Measurements from ENCODE around the gene SPAG17. TPM values are rescaled to one million over a fixed set of nuclear protein-coding genes. Genes with fewer than 3 reads are reported as not detected.
A peak's percentile ranks its signal among the peaks of the same experiment; 100 is the strongest.

The SPAG17 gene
- total RNA-seq, 1 experiment from 2014 or later = 0.45 TPM

DNA sequence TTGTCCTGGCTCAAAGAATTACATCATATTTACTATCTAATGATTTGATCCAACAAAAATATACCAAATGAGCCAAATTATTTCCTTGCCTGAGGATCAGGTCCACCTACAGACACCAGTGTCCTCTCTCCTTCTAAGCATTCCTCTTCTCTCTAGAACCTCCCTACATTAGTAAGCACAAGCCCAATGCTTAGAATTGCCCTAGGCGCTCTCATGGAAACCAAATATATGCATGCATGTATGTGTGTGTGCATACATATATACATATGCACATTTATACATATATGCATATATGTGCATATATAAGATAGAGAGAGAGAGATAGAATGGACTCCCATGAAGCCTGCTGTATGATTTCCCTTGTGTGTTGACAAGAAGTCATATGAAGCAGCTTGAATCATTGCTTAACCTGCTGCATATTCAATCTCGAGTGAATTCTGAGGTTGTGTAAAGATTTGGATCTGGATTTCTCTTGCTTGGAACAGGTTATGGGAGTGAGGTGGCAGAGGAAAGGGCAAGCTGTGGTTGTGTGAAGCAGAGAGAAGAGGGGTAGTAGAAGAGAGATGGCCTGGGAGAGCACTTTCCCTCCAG lies 66.1 kb downstream of the SPAG17 start:
- no peak for DNase-seq (ENCODE audit: low spot score)

GRCh38 chr1:118118469-118118868 lies 66.6 kb downstream of the SPAG17 start:
- no peak for DNase-seq (ENCODE audit: low spot score)

GRCh38 chr1:118117521-118117920 lies 67.5 kb downstream of the SPAG17 start:
- no peak for DNase-seq (ENCODE audit: low spot score)

DNA sequence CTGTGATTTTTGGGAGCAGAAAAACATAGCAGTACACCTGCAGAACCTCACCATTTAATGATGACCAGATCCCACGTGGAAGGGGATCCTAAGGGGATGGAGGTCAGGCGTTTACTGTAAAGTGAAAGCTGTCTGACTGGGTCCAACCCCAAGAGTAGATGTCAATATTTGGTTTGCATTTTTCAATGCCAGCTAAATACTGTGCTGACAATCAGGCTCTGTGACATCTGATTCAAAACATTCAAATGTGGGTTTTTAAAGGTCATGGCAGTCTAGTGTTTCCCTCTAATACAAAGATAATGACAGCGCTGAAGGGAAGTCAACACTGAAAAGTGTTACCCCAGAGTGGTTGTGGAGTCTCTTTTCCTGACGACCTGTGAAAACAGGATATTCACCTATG lies 68.1 kb downstream of the SPAG17 start:
- DNase-seq (ENCODE audit: low spot score) = no peak

DNA sequence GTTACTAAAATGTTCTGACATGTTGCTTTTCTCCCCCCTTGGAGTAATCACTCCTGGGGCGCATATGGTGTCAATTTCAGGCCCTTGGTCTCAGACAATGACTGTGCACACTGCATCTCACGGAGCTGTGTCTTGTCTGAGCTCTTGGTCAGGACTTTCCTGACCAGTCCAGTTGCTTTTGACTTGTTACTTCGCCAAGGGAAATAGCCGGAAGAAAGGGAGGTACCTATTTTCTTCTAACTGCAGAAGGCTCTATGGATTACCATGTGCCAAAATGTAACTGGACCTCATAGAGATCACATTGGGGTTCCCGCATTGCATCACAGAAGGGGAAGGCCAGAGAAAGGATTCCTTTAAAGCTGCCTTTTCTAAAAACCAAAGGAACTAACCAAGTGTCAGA lies 68.6 kb downstream of the SPAG17 start:
- DNase-seq (ENCODE audit: low spot score) = no peak

GRCh38 chr1:118115567-118116295 lies 69.3 kb downstream of the SPAG17 start:
- no peak for DNase-seq (ENCODE audit: low spot score)

DNA sequence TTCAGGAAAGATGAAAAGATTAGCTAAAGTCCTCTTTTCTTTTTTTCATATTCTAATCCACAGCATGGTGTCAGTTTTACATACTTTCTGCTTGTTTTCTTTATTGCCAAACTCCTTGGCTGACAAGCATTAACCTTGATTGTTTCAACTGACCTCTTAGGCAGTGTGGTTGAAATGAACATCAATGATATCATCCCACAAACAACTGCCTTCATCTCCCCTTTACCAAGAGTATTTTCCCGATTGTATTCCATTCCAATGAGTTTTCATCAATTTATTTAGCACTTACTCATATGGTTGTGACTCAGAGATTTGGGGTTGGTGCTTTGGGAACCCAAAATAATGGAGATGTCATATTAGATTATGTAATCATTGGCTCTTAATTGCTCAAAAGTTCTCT lies 71.8 kb downstream of the SPAG17 start:
- no peak for DNase-seq (ENCODE audit: low spot score)

- no peak for DNase-seq (ENCODE audit: low spot score)
Observed at GRCh38 chr1:118110580-118110979, 74.4 kb downstream of the SPAG17 start.

DNA sequence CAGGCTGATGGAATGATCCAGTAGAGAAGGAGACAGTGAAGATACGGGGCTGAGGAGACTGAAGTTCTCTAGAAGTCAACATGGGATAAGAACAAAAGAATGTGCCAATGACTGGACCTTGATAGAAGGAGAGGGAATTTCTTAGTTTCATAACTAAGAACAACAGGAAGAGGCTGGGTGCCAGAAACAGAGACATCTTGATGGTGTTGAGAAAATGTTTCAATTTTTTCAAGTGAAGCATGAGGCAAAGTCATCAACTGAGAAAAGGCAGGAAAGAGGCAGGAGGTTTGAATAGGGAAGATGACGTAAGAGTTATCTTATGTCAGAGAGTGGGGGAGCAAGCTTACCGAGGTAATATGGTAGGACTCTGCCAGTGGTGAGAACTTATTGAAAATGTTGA lies 80.1 kb downstream of the SPAG17 start:
- no peak for DNase-seq (ENCODE audit: low spot score)

- DNase-seq (ENCODE audit: low spot score) = no peak
Observed at GRCh38 chr1:118102445-118102844, 82.6 kb downstream of the SPAG17 start.

DNA sequence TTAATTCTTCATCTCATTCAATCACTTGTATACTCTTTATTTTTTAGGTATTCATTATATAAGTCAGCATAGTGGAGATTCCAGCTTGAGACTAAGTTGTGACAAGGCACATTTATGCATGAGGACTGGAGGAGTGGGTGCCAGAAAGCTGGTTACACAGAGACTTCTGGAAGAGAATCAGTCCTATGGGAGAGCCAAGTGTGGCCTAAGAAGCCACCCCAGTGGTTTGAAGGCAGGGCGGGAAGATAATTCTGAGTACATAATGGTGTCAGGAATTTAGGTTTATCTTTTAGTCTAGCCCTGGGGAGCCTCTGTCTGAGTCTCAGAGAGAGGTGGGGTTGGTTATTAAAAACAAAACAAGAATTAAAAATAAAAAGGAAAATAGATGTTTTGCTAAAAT lies 83.0 kb downstream of the SPAG17 start:
- no peak for DNase-seq (ENCODE audit: low spot score)

GRCh38 chr1:118101515-118101844 lies 83.5 kb downstream of the SPAG17 start:
- peak; percentile 67 for DNase-seq (ENCODE audit: low spot score)

DNA sequence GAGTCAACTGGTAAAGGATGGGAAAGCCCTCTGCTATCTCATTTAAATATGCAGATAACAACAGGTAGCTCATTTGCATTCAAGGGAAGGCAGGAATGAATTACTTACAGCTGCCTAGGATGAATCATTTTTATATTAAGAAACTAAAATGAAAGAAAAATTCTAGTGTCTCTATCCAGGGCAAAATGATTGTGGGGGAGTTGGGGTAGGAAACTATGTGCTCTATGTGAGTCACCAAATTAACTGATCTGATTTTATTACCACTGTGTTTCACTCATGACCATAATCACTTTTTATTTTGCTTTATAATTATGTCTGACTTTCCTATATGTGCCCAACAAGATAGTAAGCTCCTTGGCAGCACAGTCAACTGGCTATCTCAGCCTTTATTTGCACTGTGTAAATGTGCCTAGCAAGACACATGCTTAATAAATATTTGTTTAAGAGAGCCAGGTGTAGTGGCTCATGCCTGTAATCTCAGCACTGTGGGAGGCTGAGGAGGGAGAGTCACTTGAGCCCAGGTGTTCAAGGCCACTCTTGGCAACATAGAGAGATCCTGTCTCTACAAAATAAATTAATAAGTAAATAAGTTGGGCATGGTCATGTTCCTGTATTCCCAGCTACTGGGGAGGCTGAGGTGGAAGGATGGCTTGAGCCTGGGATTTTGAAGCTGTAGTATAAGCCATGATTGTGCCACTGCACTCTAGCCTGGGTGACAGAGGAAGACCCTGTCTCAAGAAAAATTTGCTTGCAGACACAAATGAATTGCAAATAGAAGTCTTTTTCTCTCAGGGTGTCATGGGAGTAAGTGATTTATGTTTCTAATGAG lies 84.1 kb downstream of the SPAG17 start:
- DNase-seq (ENCODE audit: low spot score) = no peak

DNA sequence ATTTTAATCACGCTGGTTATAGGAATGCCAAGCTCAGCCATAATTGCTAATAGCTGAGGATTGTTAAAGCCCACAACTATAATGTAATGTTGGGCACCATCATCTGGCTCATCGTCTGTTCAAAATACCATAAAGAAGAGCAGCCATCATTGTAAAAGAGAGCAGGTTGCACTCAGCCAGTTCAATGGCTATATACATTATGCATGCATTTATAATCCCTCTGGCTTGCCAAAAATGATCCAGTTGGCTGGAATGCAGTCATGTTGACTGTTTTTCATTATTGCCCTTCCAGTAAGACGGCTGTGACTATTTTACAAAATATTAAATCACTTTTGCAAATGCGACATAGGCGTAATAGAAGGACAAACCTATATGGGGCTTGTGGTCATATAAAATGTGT lies 85.3 kb downstream of the SPAG17 start:
- DNase-seq (ENCODE audit: low spot score) = no peak

DNA sequence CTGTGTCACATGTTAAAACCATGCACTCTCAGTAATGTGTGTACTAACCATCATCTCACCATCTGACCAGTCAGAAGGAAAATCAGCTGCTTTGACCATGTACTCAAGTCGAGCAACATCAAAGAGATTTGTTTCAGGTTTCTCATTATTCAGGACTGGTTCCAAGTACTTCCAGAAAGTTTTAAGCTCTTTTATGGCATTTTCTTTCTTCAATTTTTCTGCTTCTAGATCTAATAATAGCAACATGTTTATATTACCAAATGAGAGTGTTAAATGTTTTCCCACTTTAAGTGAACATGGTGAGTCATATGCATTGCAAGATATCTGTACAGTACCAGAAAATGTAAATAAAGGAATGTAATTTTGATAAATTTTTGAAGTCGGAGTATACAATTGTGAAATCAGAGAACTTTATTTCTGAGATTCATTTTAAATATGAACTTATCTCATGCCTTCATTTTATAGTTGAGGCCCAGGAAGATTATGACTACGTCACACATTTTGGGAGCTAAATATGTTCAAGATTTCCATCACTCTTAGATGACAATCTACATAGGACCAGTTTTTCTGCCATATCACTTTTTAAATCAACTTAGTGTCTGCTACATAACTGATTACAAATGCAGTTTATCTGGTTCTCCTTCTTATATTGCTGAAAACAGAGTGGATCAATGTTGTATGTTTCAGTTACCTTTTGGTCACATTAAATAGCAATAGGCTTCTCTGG lies 87.2 kb downstream of the SPAG17 start:
- DNase-seq (ENCODE audit: low spot score) = peak; percentile 68

DNA sequence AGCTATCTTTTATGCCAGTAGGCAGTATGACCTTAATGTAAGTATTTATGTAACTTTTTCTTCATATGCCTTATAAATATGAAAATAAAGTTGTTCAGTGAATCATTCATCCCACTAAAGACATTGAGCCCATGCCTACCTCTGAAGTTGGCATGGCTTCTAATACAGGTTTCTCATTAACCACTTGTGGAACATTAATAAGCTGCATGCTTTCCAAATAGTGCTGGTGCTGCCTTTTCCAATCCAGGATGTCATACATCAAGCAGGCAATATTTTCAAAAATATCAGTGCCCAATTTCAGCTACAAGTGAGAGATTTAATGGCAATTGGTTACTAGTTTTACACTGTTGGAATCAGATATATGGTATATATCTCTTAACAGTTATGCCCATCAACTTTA lies 92.0 kb downstream of the SPAG17 start:
- DNase-seq (ENCODE audit: low spot score) = no peak

- no peak for DNase-seq (ENCODE audit: low spot score)
Observed at GRCh38 chr1:118090130-118090529, 94.9 kb downstream of the SPAG17 start.

GRCh38 chr1:118085365-118085764 lies 99.7 kb downstream of the SPAG17 start:
- no peak for DNase-seq (ENCODE audit: low spot score)

DNA sequence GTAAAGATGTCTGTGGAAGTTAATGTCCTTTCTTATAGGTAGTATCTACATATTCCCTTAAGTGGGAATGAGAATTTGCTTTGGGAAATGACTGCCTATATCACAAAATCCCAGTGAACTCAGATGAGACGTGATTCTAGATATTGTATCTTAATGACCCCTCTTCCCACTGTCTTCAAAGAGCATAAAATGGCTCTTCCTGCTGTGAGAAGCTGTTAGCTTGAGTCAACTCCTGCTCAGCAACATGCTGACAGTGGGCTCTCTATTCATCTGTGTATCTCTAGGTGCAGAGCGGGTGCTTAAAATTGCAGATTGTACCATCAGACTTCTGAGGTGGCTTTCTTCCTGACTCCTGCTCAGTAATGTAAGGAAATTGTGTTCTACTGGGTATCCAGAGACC lies 100.6 kb downstream of the SPAG17 start:
- no peak for DNase-seq (ENCODE audit: low spot score)

DNA sequence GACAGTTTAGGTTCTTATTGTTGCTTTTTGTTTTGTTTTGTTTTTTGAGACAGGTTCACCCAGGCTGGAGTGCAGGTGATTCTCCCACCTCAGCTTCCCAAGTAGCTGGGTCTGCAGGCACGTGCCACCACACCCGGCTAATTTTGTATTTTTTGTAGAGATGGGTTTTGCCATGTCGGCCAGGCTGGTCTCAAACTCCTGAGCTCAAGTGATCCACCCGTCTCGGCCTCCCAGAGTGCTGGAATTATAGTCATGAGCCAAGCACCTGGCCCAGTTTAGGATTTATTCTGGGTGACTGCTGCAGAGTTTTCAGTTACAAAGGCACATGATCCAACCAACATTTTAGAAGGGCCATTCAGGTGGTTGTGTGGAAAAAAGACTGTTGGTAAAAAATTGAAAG lies 102.0 kb downstream of the SPAG17 start:
- no peak for DNase-seq (ENCODE audit: low spot score)

DNA sequence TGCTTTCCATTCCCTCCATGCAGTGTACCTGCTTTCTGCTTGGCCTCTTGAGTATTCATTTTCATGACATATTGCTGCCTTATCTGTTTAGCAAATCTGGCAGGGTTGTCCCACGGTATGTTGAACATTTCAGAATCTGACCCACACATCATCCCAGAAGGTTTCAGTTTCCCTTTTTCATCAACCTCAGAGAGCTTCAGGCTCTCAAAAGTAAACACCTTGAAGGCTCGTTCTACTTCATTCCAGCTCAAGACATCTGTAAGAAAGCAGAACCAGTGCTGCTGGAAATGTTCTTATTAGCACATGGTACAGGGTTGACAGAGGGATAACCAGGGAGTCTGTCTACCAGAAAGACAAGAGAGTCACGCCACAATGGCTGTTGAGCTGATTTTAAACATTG lies 103.6 kb downstream of the SPAG17 start:
- DNase-seq (ENCODE audit: low spot score) = no peak

DNA sequence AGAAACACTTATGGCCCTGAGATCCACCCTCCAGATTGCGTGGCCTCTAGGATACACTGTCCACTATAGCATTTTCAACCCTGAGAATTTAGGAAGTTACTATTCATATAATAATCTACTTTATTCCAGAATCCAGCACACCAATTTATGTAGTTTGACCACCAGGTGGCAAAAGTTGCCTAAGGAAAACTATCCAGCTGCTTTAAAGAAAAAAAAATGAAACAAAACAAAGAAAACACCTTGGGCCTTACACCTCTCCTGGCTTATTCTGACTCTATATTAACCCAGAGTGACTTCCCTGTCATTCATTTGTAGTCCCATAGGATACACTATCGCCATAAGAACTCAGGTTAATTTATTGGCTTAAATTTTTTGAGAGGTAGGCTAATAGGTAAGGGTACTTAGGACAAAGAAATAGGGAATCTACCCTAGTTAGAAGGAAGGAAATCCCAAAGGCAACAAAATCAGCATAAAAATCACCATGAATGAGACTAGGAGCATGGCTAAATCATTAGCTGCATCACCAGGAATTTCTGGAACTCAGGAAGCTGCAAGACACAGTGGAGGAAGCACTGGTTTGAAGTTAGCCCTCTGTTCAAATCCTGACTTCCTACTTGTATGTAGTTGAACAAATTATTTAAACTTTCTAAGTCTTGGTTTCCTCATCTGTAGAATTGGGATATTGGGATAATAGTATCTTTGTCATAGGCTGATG lies 107.5 kb downstream of the SPAG17 start:
- DNase-seq (ENCODE audit: low spot score) = peak; percentile 50
